GM12875 (cell line): ENCODE results near the gene TRIM64C.
"Not testable (repeated sequence)": the region's sequence is repeated elsewhere in the genome, so short reads cannot be mapped to it uniquely, and the experiment has no call there.

Experiments used
- H3K4me3 ChIP-seq: one replicate; pipeline ENCODE4 v1.5.1; 2011; ENCODE audit warnings: low read depth, low read length, control low read depth

Gene TRIM64C, protein sequence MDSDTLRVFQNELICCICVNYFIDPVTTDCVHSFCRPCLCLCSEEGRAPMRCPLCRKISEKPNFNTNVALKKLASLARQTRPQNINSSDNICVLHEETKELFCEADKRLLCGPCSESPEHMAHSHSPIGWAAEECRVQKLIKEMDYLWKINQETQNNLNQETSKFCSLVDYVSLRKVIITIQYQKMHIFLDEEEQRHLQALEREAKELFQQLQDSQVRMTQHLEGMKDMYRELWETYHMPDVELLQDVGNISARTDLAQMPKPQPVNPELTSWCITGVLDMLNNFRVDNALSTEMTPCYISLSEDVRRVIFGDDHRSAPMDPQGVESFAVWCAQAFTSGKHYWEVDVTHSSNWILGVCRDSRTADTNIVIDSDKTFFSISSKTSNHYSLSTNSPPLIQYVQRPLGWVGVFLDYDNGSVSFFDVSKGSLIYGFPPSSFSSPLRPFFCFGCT

DNA sequence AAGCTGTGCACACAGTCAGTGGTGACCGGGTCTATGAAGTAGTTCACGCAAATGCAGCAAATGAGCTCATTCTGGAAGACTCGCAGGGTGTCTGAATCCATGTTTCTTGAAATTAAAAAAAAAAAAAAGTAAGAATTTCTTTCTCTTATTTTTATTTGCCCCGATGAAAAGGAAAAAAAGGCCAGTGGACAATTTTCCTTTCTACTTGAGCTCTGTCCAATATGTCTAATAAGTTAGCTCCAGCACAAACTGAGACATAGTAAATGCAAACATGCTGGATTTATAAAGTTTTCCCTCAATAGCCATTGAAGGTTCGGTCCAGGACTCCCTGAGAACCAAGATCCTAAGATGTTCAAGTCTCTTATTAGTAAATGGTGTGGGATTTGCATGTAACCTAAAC, at the start of gene TRIM64C:
TSS of gene TRIM64C (minus strand) at position 101 of the 400 bp plus-strand sequence. CDS start at position 101, 0 bp downstream.
- not testable (repeated sequence) for H3K4me3 ChIP-seq

DNA sequence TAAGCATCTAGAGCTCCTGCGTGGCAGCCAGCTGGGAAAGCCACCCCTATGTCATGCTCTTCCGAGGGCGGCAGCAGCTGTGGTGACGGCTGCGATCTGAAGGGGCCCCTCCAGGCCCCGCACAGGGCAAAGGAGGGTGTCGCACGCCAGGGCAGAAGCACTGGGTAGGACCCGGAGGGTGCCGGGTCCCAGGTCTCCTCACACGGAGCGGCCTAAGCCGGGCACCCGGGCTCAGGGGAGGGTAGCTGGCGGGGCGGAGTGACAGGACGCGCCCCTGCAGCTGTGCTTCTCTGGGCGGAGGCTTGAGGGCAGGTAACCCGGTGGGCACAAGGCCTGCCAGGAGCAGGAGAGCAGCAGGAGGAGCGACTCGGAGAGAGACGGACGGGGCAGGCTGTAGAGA, 43.4 kb upstream of the TRIM64C start:
- H3K4me3 ChIP-seq: not testable (repeated sequence)

DNA sequence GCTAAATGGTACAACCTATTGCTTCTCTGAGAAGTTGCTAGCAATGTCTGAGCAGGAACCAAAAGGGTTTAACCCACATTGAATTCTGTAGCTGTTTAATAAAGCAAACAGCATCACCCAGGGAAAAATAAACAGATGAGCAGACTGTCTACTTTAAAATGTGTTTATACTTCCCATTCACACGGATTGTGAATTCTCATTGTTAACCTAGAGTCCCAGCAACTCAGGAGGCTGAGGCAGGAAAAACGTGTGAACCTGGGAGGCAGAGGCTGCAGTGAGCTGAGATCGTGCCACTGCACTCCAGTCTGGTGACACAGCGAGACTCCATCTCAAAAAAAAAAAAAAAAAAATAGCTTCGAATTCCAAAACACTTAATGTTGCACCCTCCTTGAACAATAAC, 11.0 kb upstream of the TRIM64C start:
- not testable (repeated sequence) for H3K4me3 ChIP-seq

DNA sequence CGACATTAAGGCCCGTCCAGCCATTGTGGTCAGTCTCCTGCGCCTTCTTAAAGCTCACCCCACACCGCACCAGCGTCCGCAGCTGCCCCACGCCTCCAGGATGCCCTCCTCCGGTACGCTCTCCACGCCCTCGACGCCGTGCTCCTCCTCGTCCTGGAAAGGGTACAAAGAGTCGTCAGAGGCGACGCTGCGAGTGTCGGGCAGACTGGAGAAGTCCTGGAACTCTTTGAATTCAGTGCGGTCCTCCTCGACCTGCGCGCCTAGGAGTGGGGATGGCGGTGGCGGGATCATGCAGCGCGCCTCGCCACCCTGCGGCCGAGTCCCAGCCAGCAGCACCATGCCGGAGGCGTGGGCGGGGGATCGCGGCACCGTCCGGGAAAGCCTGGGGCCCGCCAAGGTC, 9.1 kb downstream of the TRIM64C start:
- H3K4me3 ChIP-seq: not testable (repeated sequence)

DNA sequence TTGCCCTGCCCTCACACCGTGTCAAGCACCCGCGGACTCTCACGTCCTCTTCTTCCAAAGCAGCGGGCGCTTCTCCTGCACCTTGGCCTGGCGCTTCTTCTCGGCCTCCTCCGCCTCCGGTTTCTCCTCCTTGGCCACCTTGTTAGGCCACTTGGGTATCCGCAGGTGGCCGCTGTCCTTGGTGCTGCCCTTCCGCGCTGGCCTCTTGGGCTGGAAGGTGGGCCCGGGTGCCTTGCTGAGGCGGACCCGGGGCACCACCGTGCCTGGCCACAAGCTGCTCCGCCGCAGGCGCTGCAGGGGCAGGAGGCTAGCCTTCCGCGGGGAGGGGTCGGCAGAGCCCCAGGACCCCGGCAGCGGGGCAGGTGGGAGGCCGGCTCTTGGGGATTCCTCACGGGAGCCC, 10.7 kb downstream of the TRIM64C start:
- not testable (repeated sequence) for H3K4me3 ChIP-seq

DNA sequence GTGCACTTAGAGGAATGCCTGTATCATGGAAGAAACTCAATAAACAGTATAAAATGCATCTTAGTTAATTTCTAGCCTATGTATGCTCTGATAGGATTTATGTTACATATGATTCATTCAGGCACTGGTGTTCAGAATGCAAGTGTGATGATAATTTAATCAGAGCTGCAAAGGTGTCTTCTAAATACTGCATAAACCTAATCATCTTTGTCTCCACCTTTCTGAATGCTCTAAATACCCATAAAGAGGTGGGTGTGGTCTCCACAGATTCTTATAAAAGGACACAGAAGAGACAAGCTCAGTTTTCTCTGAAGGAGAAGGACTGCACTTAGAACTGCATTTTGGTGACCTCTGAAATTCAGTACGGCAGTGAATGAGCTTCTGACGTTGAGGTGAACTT, 30.4 kb downstream of the TRIM64C start, which contains the start of gene TRIM49B:
TSS of gene TRIM49B (plus strand) at position 301 of the 400 bp plus-strand sequence. CDS start 2,777 bp downstream, outside the sequence.
- not testable (repeated sequence) for H3K4me3 ChIP-seq
